Measurements from ENCODE around the gene PLIN3. TPM values are rescaled to one million over a fixed set of nuclear protein-coding genes. Genes with fewer than 3 reads are reported as not detected.
"Not testable (repeated sequence)": the region's sequence is repeated elsewhere in the genome, so short reads cannot be mapped to it uniquely, and the experiment has no call there.

Gene PLIN3
- total and polyA plus RNA-seq, 2 of the 8 experiments (the other 6 are each of a cell fraction or from before 2014, with no cell fraction given) = 60.7 to 61.5 TPM

DNA sequence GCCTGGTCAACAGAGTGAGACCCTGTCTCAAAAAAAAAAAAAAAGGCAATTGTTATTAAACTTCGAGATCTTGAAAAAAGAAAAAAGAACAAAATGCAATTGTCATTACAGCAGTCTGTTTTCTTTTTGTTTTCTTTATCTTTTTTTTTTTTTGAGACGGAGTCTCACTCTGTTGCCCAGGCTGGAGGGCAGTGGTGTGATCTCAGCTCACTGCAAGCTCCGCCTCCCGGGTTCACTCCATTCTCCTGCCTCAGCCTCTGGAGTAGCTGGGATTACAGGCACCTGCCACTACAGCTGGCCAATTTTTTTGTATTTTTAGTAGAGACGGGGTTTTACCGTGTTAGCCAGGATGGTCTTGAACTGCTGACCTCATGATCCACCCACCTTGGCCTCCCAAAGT, 15.4 kb upstream of the PLIN3 start:
- CTCF ChIA-PET (ENCODE audit: partially characterized antibody) = interaction anchor here (0.7 to 2.1 kb wide), 3 partner anchors 10 to 28 kb away, joined by 3 to 5 read pairs (median 4); partner anchors contain the start of gene ARRDC5
- H2BK15ac ChIP-seq (ENCODE audit: low read length); H3K14ac ChIP-seq (ENCODE audit: insufficient read length); POLR2A ChIA-PET (ENCODE audit: partially characterized antibody); H3K4me3 ChIP-seq (ENCODE audit: extremely low read depth in 1 of 4, insufficient read depth in 2 of 4, low read depth in 3 of 4, low read length in 4 of 4); H4K5ac ChIP-seq (ENCODE audit: insufficient read length, low read depth, low read length); H4K91ac ChIP-seq (replicated peaks; ENCODE audit: insufficient read length, low read length); H2BK12ac ChIP-seq (ENCODE audit: low read depth, low read length); H2AFZ ChIP-seq (ENCODE audit: low read length); H4K8ac ChIP-seq (ENCODE audit: extremely low read depth, insufficient read depth, low read length); H2AK5ac ChIP-seq (ENCODE audit: low read depth, low read length); H3K36me3 ChIP-seq (ENCODE audit: control insufficient read depth in 2 of 4, insufficient read depth in 4 of 4, low read length in 3 of 4); DNase-seq (ENCODE audit: low read depth in 1 of 2, low spot score in 2 of 2); H3K9ac ChIP-seq (replicated peaks in 1 of 4; ENCODE audit: extremely low read depth in 1 of 4, low read depth in 3 of 4, low read length in 3 of 4); H2BK120ac ChIP-seq (replicated peaks; ENCODE audit: low read depth, low read length); H3K56ac ChIP-seq (replicated peaks; ENCODE audit: insufficient read length, low read depth, low read length); H3K9me3 ChIP-seq (ENCODE audit: insufficient read depth in 2 of 2, low read depth in 1 of 2, low read length in 1 of 2); H2BK20ac ChIP-seq (ENCODE audit: low read length); H3K23ac ChIP-seq (ENCODE audit: insufficient read length); H3K79me1 ChIP-seq (ENCODE audit: low read depth, low read length); H3K27me3 ChIP-seq (replicated peaks in 1 of 4; ENCODE audit: control insufficient read depth in 3 of 4, extremely low read depth in 1 of 4, insufficient read depth in 3 of 4, low read length in 3 of 4); H3K27ac ChIP-seq (ENCODE audit: low read depth, low read length); H4K20me1 ChIP-seq (replicated peaks in 1 of 2; ENCODE audit: control insufficient read depth in 1 of 2, insufficient read depth in 2 of 2, low read length in 2 of 2); H2BK5ac ChIP-seq (ENCODE audit: low read depth, low read length); H3K4me1 ChIP-seq (replicated peaks in 1 of 4; ENCODE audit: control insufficient read depth in 3 of 4, insufficient read depth in 4 of 4, low read length in 3 of 4); FAIRE-seq; H3K79me2 ChIP-seq (ENCODE audit: control insufficient read depth in 1 of 2, insufficient read depth in 2 of 2, low read length in 2 of 2); H3K18ac ChIP-seq (ENCODE audit: extremely low read depth, low read length); H3K4ac ChIP-seq (replicated peaks; ENCODE audit: insufficient read length, low read depth, low read length); H3K23me2 ChIP-seq (ENCODE audit: low read depth, low read length); H3K4me2 ChIP-seq (ENCODE audit: insufficient read depth in 1 of 2, low read depth in 2 of 2, low read length in 2 of 2): not testable (repeated sequence)
- WGBS, 2 experiments (ENCODE audit: extremely low coverage in 1 of 2, insufficient coverage in 1 of 2, insufficient read length in 1 of 2, insufficient replicate concordance in 2 of 2, low coverage in 1 of 2, low lambda C conversion rate in 2 of 2, missing lambda C conversion rate in 1 of 2) = 81% methylated on average over 5 of the region's 6 CpGs; no CpG with 5 or more reads in 1 of the 2 experiments
